Epithelial cell of prostate (primary cell): ENCODE results near the gene MUSK.
A peak's percentile ranks its signal among the peaks of the same experiment; 100 is the strongest.
"Not testable (repeated sequence)": the region's sequence is repeated elsewhere in the genome, so short reads cannot be mapped to it uniquely, and the experiment has no call there.

Source experiments
- DNase-seq: peaks from one replicate; pipeline ENCODE4 v3.0.0-alpha.2; 2011; ENCODE audit warnings: low read depth, low spot score
- H3K27ac ChIP-seq: fragments of 450-650 bp; 2 replicates; pipeline ENCODE4 v1.5.1; 2017; ENCODE audit warnings: mild to moderate bottlenecking

The MUSK gene

GRCh38 chr9:110802416-110803035, 133.9 kb downstream of the MUSK start:
- no peak for DNase-seq
- no peak overlapping the region for H3K27ac ChIP-seq

DNA sequence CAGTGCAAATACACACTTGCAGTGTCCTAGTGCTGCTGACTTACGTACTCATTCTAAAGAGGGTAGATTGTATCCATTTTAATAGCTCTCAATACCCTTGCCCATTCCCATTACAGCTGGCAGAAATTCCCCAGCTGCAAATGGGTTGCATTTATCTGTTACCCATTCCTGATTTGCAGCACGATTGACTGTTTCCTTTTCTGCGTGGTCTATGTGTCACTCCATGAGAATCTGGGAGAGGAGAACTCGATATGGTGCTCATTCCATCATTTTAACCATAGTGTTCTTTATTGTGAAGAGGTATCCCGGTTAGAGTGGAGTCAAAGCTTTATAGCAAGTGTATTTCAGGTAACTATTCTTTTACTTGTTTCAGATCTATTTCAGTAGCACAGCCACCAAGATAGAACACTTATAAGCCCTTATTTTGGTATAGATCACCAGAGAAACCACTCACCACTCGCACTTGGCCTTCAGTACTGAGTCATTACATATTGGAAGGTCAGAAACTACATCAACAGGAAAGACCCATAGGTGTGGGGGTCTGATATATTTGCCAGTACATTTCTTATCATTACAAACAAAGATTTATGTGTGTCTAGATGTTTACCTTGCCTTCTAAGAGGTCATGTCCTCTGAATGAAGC, 139.5 kb downstream of the MUSK start:
- DNase-seq = no peak
- H3K27ac ChIP-seq = no peak overlapping the region

GRCh38 chr9:110808599-110808980, 140.0 kb downstream of the MUSK start:
- H3K27ac ChIP-seq = no peak overlapping the region
- DNase-seq = no peak

GRCh38 chr9:110809038-110809595, 140.5 kb downstream of the MUSK start:
- DNase-seq = no peak
- H3K27ac ChIP-seq = no peak overlapping the region

GRCh38 chr9:110810262-110810976, 141.8 kb downstream of the MUSK start:
- DNase-seq = no peak
- H3K27ac ChIP-seq = no peak overlapping the region

DNA sequence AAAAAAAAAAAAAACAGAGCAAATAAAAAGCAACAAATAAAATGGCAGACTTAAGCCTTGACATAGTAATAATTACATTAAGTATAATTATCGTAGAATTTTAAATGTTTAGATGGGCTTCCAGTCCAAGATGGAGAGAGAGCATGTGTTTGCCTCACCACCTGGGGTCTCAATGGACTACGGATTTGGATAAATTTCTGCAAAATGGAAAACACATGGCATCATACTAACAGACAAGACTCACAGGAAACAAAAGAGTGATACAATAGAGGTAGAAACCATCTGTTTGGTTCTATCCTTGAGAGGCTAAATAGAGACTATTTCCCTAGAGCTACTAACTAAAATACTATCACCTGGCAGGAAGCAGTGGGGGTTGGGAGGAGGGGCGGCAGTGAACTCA, 144.3 kb downstream of the MUSK start:
- DNase-seq = no peak
- H3K27ac ChIP-seq = peak overlapping the region; percentile 89

DNA sequence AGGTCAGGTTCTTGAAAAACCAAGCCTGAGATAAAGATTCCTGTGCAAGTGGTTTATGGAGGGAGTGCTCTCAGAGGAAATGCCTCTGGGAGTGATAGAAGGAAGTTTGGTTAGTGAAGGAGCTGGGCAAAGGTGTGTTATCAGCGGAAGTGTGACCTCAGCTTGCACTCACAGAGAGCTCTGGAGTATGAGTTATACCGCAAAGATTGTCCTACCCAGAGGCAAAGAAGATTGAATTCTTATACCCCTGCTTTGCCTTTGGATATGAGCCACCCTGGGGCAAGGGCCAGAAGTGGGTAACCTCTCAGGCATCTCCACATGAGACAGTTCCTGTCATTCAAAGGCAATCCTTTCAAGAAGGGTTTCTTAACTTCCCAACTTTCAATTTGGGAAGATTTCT, 145.6 kb downstream of the MUSK start:
- no peak for DNase-seq

GRCh38 chr9:110815361-110815760, 146.8 kb downstream of the MUSK start:
- no peak for DNase-seq
- H3K27ac ChIP-seq = peak overlapping the region; percentile 89

More for the DNA sequence above, 145.6 kb downstream of the MUSK start:
- peak overlapping the region; percentile 89 for H3K27ac ChIP-seq

DNA sequence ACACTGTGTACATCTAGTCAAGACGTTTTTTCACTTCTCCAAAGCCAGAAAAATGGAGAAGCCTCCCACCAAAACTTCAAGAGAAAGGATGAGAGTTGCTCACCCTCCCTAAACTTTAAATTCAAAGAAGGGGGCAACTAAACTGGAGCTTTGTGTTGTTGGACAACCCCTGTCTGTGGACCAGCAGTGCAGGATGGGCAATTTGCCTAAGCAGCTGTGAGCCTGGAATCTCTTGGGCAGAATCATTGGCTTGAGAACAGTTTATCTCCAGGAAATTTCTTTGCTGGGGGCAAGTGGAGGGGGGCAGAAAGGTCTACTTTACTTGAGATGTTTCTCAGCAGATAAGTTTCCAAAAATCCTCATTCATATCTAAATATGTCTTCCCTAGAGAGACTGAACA, 151.8 kb downstream of the MUSK start:
- H3K27ac ChIP-seq = no peak overlapping the region
- no peak for DNase-seq

- no peak overlapping the region for H3K27ac ChIP-seq
- DNase-seq = no peak
These were observed 152.5 kb downstream of the MUSK start for GRCh38 chr9:110821064-110821463.

DNA sequence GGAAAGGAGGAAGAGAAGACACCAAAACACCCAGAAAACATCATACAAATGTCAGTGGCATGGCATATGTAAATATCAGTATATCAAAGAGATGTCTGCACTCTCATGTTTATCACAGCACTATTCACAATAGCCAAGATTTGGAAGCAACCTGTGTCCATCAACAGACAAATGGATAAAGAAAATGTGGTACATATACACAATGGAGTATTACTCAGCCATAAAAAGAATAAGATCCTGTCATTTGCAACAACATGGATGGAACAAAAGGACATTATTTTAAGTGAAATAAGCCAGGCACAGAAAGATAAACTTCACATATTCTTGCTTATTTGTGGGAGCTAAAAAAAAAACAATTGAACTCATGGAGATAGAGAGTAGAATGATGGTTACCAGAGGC, 156.5 kb downstream of the MUSK start:
- DNase-seq, H3K27ac ChIP-seq: not testable (repeated sequence)

DNA sequence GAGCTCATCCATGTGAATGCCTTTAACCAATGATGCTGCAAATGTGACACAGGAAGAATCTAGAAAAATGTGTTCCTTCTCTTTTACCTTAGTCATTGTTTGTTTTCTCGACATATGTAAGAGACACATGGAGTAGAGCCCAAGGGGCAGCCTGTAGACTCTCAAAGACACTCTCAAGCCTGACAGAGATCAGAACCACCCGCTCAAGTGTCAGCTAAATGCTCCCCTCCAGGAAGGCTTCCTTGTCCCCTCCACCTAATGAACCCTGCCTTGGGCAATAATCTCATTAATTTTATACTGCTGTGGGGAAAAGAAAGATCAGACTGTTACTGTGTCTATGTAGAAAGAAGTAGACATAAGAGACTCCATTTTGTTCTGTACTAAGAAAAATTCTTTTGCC, 157.4 kb downstream of the MUSK start:
- H3K27ac ChIP-seq = no peak overlapping the region
- DNase-seq = no peak

DNA sequence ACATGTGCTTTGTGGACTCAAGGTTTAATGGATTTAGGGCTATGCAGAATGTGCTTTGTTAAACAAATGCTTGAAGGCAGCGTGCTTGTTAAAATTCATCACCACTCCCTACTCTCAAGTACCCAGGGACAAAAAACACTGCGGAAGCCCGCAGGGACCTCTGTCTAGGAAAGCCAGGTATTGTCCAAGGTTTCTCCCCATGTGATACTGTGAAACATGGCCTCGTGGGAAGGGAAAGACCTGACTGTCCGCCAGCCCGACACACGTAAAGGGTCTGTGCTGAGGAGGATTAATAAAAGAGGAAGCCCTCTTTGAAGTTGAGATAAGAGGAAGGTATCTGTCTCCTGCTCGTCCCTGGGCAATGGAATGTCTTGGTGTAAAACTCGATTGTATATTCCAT, 157.8 kb downstream of the MUSK start:
- not testable (repeated sequence) for DNase-seq

DNA sequence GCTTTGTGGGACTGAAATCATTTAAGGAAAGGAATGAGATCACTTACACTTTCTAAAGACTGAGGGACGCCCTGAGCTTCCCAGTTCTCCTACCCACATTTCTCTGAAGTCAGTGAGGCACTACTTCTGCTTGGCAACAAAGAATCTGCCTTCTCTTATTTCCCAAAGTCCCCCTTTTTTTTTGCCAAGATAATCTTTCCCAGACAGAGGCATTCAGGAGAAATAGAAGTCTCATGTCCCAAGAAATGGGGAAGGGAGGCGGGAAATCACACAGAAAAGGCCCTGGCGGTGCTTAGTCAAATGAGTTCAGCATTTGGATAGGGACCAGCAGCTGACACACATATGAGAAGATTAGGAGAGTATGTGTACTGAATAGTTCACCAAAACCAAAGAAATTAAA, 159.7 kb downstream of the MUSK start:
- no peak overlapping the region for H3K27ac ChIP-seq
- DNase-seq = no peak

More for the DNA sequence above, 157.8 kb downstream of the MUSK start:
- H3K27ac ChIP-seq = not testable (repeated sequence)

DNA sequence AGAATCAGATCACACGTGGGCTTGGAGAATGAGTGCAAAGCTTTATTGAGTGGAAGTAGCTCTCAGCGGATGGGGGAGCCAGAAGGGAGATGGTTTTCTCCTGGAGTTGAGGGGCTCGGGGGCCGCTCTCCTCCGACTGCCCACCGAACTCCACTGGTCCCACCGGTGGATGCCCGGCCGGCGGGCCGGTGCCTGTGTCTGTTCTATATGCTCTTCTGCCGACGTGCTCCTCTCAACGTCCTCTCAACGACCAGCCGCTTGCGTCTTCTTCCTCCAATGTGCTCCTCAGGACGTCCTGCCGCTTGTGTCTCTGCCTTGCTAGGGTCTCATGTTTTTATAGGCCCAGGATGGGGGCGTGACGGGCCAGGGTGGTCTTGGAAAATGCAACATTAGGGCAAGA, 161.9 kb downstream of the MUSK start:
- no peak overlapping the region for H3K27ac ChIP-seq
- no peak for DNase-seq

GRCh38 chr9:110832926-110833325, 164.3 kb downstream of the MUSK start:
- H3K27ac ChIP-seq = no peak overlapping the region
- DNase-seq = no peak

- no peak for DNase-seq
- H3K27ac ChIP-seq = peak overlapping the region; percentile 24
These were observed 166.8 kb downstream of the MUSK start for GRCh38 chr9:110835404-110835803.

DNA sequence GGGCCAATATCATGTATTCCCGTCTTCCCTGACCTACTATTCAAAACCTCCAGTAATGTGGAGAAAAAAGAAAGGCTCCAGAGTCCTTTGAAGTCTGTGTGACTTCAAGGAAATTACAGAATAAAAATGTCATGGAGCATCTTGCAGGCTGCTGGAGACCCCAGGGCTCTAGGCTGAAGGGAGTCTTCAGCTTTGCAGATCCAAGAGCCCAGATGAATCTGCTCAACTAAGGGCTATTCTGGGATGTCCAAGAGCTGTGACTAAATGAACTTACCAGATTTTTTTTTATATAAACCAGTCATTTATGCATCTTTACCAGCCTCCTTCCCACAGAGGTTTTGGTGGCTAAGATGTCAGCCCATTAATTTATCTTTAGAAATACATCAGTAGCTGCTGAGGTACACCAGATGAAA, 167.3 kb downstream of the MUSK start:
- H3K27ac ChIP-seq = peak overlapping the region; percentile 24
- no peak for DNase-seq

- no peak for DNase-seq
- peak overlapping the region; percentile 44 for H3K27ac ChIP-seq
These were observed 168.9 kb downstream of the MUSK start for GRCh38 chr9:110837401-110838005.

- no peak for DNase-seq
- no peak overlapping the region for H3K27ac ChIP-seq
These were observed 173.6 kb downstream of the MUSK start for GRCh38 chr9:110842169-110842568.

DNA sequence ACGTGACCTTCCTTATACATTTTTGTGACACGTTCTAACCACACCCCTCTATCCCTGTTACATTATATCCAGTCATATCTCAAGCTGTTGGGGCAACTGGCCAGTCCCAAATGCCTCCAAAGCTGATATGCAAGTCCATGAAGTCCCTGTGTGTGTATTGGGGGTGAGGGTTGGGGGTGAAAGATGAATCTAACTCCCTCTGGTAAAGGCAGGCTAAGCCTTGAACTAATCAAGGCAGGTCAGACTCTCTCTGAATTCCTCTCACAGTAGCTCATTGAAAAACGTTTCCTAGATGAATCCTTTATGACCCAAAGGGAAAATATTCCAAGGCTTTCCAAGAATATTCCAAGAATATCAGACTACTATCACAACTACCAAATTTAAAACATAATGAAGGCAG, 174.4 kb downstream of the MUSK start:
- H3K27ac ChIP-seq = no peak overlapping the region
- DNase-seq = no peak
